ENCODE measurements around the gene ACSL1.

ACSL1 gene

GRCh38 chr4:184763150-184763780 lies 62.5 kb downstream of the ACSL1 start:
- TF ChIP-seq CTCF (IDR thresholded peaks at IDR 0.05; ENCODE audit: borderline replicate concordance, insufficient read depth, low read depth, low read length) = no peak

GRCh38 chr4:184762100-184762499 lies 63.7 kb downstream of the ACSL1 start:
- no peak overlapping the region for H3K4me3 ChIP-seq (ENCODE audit: low read depth, low read length)
- no peak for TF ChIP-seq CTCF (IDR thresholded peaks at IDR 0.05; ENCODE audit: borderline replicate concordance, insufficient read depth, low read depth, low read length)

More at GRCh38 chr4:184763150-184763780, 62.5 kb downstream of the ACSL1 start:
- H3K4me3 ChIP-seq (ENCODE audit: low read depth, low read length) = no peak overlapping the region

GRCh38 chr4:184760681-184761080 lies 65.1 kb downstream of the ACSL1 start:
- TF ChIP-seq CTCF (IDR thresholded peaks at IDR 0.05; ENCODE audit: borderline replicate concordance, insufficient read depth, low read depth, low read length) = no peak
- H3K4me3 ChIP-seq (ENCODE audit: low read depth, low read length) = no peak overlapping the region

- no peak overlapping the region for H3K4me3 ChIP-seq (ENCODE audit: low read depth, low read length)
- no peak for TF ChIP-seq CTCF (IDR thresholded peaks at IDR 0.05; ENCODE audit: borderline replicate concordance, insufficient read depth, low read depth, low read length)
These were observed 68.0 kb downstream of the ACSL1 start for GRCh38 chr4:184757810-184758209.

GRCh38 chr4:184756399-184756798 lies 69.4 kb downstream of the ACSL1 start:
- TF ChIP-seq CTCF (IDR thresholded peaks at IDR 0.05; ENCODE audit: borderline replicate concordance, insufficient read depth, low read depth, low read length) = no peak

GRCh38 chr4:184755278-184755677 lies 70.5 kb downstream of the ACSL1 start:
- H3K4me3 ChIP-seq (ENCODE audit: low read depth, low read length) = no peak overlapping the region
- no peak for TF ChIP-seq CTCF (IDR thresholded peaks at IDR 0.05; ENCODE audit: borderline replicate concordance, insufficient read depth, low read depth, low read length)

More at GRCh38 chr4:184756399-184756798, 69.4 kb downstream of the ACSL1 start:
- H3K4me3 ChIP-seq (ENCODE audit: low read depth, low read length) = no peak overlapping the region

GRCh38 chr4:184752496-184753275 lies 73.1 kb downstream of the ACSL1 start:
- no peak for TF ChIP-seq CTCF (IDR thresholded peaks at IDR 0.05; ENCODE audit: borderline replicate concordance, insufficient read depth, low read depth, low read length)
- no peak overlapping the region for H3K4me3 ChIP-seq (ENCODE audit: low read depth, low read length)

All from GM12875 (cell line).